ENCODE measurements around the gene SPACDR.

The SPACDR gene

DNA sequence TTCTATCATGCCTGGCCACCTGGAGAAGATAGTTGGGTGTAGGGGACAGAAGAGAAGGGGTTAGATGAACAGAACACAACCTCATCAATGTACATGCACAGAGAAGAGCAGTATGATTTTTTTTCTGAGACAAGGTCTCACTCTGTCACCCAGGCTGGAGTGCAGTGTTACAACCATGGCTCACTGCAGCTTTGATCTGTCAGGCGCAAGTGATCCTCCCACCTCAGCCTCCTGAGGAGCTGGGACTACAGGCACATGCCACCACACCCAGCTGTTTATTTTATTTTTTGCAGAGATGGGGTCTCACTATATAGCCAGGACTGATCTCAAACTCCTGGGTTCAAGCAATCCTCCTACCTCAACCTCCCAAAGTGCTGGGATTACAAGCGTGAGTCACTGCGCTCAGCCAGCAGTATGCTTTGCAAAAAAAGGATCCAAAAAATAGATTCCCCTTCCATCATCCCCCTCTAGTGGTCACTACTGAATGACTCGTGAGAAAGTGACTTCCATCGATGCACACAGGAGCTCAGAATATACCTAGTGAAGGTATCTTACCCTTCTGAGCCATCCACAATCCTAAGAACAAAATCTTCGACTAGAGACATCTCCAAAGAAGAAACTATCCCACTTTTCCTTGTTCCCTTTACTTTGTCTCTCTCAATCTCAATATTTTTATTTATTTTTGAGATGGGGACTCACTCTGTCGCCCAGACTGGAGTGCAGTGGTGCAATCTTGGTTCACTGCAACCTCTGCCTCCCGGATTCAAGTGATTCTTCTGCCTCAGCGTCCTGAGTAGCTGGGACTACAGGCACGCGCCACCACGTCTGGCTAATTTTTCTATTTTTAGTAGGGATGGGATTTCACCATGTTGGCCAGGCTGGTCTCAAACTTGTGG, 56.5 kb downstream of the SPACDR start:
- no peak for DNase-seq

DNA sequence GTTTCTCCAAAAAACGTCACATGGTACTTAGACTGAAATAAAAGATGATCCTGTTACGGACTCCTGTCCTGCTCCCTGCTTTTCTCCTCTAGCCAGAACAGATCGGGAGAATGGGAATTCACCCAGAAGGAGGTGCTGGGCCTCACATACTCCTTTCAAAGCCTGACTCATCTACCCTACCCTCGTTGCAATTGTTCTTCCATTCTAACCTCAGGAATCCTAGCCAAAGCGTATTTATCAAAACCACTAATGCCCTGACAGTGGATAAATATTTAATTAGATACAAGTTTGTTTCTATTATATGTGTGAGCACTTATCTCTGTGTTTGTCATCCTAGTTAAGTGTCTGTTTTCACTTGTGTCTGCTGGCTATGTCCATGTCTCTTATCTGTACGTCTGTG, 57.3 kb downstream of the SPACDR start:
- no peak for DNase-seq

Data from NCI-H187 treated with DMSO at 0.1 percent for 48 hours (cell line).